Fibroblast of villous mesenchyme (primary cell): ENCODE measurements around the gene KIZ. TPM values are rescaled to one million over a fixed set of nuclear protein-coding genes. Genes with fewer than 3 reads are reported as not detected.

Experiments used
- DNase-seq: peaks from one replicate; pipeline ENCODE4 v3.0.0-alpha.2; 2010; ENCODE audit warnings: low read depth
- H3K4me3 ChIP-seq: 2 replicates; pipeline ENCODE4 v1.5.1; 2011; ENCODE audit warnings: low read depth, mild to moderate bottlenecking, low read length
- total RNA-seq: library from RNA; depleted of rRNA; stranded (reverse); fragments of >200 nt; gene quantifications from 2 replicates; pipeline ENCODE4 v1.2.3, GENCODE V29; 2012
- TF ChIP-seq, protein P1 (sequence below): IDR thresholded peaks from 2 replicates; pipeline ENCODE4 v1.5.1; 2012; ENCODE audit warnings: low read depth, mild to moderate bottlenecking, low read length; ENCODE audit not compliant: insufficient read depth

KIZ gene
- total RNA-seq, 1 donor, result 15.5 TPM

DNA sequence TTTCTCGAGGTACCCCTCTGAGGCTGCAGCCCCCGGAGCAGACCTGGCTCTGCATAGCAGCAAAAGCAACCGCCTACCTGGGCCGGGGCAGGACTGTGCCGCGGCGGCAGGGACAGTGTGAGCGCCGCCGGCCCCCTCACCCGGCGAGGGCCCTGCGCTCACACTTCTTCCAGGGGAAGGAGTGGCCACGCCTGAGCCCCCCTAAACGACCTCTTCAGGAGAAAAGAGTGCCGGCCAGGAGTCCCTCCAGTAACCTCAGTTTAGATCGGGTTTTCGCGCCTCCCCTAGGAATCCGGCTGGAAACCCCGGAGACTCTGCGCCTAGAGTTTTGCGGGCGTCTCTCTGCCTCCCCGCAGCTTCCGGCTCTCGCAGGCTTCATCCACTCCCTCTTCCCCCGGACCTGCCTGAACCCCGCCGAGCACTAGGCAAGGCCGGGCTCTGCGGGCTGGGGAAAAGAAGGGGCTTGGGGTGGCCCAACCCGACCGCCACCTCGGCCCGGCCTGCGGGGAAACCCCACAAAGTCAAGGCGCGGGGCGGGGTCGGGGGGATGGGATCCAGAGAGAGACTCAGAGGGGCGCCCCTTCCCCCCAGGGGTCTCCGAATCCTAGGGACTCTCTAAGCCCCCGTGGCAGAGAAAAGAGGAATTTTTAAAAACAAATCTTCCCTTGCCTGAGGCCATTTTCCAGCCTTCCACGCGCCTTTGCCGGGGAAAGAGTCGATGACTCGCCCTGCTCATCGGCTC lies 20.3 kb upstream of the KIZ start:
- no peak for DNase-seq
- H3K4me3 ChIP-seq, result no peak overlapping the region
- TF ChIP-seq, protein P1, sequence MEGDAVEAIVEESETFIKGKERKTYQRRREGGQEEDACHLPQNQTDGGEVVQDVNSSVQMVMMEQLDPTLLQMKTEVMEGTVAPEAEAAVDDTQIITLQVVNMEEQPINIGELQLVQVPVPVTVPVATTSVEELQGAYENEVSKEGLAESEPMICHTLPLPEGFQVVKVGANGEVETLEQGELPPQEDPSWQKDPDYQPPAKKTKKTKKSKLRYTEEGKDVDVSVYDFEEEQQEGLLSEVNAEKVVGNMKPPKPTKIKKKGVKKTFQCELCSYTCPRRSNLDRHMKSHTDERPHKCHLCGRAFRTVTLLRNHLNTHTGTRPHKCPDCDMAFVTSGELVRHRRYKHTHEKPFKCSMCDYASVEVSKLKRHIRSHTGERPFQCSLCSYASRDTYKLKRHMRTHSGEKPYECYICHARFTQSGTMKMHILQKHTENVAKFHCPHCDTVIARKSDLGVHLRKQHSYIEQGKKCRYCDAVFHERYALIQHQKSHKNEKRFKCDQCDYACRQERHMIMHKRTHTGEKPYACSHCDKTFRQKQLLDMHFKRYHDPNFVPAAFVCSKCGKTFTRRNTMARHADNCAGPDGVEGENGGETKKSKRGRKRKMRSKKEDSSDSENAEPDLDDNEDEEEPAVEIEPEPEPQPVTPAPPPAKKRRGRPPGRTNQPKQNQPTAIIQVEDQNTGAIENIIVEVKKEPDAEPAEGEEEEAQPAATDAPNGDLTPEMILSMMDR, result no peak

DNA sequence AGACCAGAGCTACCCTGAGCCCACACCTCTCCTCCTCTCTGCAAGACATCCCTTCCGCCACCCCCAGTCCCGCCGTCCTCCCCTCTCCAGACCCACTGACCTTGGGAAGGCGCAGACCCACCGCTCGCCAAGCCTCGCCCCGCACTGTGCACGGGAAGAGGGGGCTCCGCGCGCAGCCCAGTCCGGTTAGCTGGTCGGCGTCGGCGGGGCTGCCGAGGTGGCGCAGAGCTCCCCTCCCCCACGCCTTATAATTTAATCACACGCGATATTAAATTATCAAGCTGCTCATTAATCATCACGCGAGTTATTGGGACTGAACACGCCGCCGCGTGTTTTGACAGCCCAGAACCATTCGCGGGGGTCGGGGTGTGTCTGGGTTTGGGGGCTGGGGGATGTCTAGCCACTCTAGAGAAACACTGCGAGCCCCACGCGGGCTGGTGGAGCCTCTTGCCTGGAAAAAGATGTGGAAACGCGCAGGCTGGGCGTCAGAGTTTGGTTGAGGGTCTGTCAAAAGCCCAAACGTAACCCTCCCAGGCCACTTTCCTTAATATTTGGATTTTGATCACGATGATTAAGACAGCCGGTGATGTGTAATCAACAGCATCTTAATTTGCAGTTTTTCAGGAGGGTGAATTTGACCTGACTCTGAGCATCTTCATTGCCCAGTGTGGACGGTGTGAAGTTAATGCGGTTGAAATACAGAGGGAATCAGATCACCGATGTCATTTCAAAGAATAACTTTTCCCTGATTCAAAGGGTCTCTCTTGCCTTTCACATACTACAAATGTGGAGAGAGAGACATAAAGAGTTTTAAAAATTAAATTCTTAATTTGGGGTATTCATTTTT lies 19.5 kb upstream of the KIZ start, which contains the start of gene LINC00237:
Gene LINC00237 (minus strand): TSS at position 188 of the 847 bp plus-strand sequence.
- TF ChIP-seq, protein P1, result no peak
- H3K4me3 ChIP-seq, result no peak within 1 kb of the TSS
- DNase-seq, result no peak

DNA sequence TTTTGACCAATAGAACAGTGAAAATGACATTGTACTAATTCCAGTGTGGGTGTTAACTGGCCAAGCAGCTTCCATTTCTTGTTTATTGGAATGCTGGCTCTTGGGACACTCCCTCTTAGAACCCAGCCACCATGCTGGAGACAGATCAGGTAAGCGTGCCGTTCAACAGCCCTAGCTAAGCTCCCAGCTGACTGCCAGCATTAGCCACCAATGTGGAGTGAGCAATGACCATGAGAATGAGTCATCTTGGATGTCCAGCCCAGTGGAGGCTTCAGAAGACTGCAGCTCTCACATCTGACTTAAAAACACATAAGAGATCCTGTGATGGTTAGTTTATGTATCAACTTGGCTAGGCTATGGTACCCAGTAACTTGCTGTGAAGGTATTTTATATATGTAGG lies 16.7 kb upstream of the KIZ start:
- TF ChIP-seq, protein P1, result no peak
- DNase-seq, result no peak
- H3K4me3 ChIP-seq, result no peak overlapping the region

DNA sequence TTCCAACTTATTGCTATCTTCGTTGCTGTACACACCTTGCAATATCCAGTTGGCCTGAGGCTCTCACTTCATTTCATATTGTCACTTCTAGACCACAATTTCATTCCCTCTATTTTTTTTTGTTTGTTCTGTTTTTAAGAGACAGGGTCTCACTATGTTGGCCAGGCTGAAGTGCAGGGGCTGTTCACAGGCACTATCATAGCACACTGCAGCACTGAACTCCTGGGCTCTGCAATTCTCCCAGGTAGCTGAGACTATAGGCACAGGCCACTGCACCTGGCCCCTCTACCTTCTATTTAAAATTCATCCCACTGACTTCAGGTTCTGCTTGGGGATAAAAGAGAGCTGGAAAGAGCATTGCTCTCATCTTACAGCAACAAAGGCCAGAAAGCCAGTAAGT lies 15.1 kb upstream of the KIZ start:
- H3K4me3 ChIP-seq, result no peak overlapping the region
- TF ChIP-seq, protein P1, result no peak
- no peak for DNase-seq

GRCh38 chr20:21111416-21111815 lies 14.5 kb upstream of the KIZ start:
- no peak overlapping the region for H3K4me3 ChIP-seq
- TF ChIP-seq, protein P1, result no peak
- no peak for DNase-seq

DNA sequence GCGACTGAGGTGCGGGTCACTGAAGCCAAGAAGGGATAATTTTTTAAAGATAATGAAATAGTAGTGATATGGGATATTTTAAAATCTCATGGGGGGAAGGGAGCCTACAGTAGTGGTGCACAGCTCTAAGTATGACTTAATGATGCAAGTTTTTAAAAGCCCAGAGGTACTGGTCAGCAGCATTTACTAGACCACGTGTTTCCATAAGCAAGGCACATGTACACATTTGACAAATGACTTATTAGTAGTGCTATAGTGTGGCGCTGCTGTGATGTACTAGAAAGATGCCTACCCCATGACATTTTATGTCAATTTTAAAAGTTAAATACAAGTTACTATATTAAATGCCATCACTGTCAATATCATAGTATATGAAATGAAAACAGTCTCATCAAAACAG lies 12.2 kb upstream of the KIZ start:
- no peak for DNase-seq
- H3K4me3 ChIP-seq, result no peak overlapping the region
- TF ChIP-seq, protein P1, result no peak
